Measurements from ENCODE around the gene CCDC15. TPM values are rescaled to one million over a fixed set of nuclear protein-coding genes. Genes with fewer than 3 reads are reported as not detected.

Gene CCDC15
- total and polyA plus RNA-seq, 2 of the 13 experiments (the other 11 are each of a cell fraction or from before 2014, with no cell fraction given) = 2.2 to 4.6 TPM

DNA sequence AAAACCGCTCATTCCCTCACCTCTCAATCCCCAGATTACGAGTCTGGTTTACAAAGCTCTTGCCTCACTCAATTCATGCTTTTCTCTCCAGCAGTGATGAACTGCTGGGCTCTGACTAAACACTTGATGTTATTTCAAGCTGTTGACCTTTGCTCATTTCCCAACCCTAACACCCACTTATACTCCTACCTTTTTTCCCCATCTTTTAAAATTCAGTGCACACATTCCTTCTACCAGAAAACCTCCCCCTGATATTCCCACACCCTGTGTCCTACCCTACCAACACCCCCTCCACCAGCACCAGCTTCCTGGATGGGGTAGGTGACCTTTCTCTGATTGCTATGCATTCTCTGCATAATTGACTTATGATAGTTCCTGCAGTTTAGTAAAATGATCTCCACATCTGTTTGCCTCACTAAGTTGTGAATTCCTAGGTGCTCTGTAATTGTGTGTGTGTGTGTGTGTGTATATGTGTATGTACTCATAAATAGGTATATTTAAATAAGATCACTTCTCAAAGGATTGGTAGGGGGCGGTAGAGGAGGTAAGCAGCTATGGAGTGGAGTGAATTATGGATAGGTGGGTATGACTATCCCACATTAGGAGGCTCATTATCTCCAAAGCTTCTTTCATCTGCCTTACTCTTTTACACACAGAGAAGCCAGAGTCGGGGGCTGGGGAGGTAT, 19.0 kb upstream of the CCDC15 start (continued):
- no peak for TF ChIP-seq SRY (CRISPR knock-in tag; IDR thresholded peaks at IDR 0.05)
- TF ChIP-seq TBX2 (CRISPR knock-in tag; IDR thresholded peaks at IDR 0.05; ENCODE audit: borderline replicate concordance) = peak; percentile 19; the same call in 1 of the 2 replicates
- TF ChIP-seq, protein P1, sequence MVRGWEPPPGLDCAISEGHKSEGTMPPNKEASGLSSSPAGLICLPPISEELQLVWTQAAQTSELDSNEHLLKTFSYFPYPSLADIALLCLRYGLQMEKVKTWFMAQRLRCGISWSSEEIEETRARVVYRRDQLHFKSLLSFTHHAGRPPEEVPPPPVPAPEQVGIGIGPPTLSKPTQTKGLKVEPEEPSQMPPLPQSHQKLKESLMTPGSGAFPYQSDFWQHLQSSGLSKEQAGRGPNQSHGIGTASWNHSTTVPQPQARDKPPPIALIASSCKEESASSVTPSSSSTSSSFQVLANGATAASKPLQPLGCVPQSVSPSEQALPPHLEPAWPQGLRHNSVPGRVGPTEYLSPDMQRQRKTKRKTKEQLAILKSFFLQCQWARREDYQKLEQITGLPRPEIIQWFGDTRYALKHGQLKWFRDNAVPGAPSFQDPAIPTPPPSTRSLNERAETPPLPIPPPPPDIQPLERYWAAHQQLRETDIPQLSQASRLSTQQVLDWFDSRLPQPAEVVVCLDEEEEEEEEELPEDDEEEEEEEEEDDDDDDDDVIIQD (CRISPR knock-in tag; IDR thresholded peaks at IDR 0.05; ENCODE audit: low read depth) = 0 out of 2 replicates have a peak, but pooled peaks have one; percentile 16
- TF ChIP-seq, protein P2, sequence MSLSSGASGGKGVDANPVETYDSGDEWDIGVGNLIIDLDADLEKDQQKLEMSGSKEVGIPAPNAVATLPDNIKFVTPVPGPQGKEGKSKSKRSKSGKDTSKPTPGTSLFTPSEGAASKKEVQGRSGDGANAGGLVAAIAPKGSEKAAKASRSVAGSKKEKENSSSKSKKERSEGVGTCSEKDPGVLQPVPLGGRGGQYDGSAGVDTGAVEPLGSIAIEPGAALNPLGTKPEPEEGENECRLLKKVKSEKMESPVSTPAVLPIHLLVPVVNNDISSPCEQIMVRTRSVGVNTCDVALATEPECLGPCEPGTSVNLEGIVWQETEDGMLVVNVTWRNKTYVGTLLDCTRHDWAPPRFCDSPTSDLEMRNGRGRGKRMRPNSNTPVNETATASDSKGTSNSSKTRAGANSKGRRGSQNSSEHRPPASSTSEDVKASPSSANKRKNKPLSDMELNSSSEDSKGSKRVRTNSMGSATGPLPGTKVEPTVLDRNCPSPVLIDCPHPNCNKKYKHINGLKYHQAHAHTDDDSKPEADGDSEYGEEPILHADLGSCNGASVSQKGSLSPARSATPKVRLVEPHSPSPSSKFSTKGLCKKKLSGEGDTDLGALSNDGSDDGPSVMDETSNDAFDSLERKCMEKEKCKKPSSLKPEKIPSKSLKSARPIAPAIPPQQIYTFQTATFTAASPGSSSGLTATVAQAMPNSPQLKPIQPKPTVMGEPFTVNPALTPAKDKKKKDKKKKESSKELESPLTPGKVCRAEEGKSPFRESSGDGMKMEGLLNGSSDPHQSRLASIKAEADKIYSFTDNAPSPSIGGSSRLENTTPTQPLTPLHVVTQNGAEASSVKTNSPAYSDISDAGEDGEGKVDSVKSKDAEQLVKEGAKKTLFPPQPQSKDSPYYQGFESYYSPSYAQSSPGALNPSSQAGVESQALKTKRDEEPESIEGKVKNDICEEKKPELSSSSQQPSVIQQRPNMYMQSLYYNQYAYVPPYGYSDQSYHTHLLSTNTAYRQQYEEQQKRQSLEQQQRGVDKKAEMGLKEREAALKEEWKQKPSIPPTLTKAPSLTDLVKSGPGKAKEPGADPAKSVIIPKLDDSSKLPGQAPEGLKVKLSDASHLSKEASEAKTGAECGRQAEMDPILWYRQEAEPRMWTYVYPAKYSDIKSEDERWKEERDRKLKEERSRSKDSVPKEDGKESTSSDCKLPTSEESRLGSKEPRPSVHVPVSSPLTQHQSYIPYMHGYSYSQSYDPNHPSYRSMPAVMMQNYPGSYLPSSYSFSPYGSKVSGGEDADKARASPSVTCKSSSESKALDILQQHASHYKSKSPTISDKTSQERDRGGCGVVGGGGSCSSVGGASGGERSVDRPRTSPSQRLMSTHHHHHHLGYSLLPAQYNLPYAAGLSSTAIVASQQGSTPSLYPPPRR (CRISPR knock-in tag; IDR thresholded peaks at IDR 0.05; ENCODE audit: borderline replicate concordance) = no peak
- TF ChIP-seq ZNF230 (CRISPR knock-in tag; IDR thresholded peaks at IDR 0.05) = no peak
- no peak for TF ChIP-seq KDM4B (CRISPR knock-in tag; IDR thresholded peaks at IDR 0.05)
- TF ChIP-seq NONO (IDR thresholded peaks at IDR 0.05) = no peak
- 0 out of 2 replicates have a peak, but pooled peaks have one; percentile 46 for TF ChIP-seq NONO (CRISPR knock-in tag; conservative IDR thresholded peaks at IDR 0.05)
- no peak for TF ChIP-seq FOXK2 (IDR thresholded peaks at IDR 0.05)
- TF ChIP-seq, protein P3, sequence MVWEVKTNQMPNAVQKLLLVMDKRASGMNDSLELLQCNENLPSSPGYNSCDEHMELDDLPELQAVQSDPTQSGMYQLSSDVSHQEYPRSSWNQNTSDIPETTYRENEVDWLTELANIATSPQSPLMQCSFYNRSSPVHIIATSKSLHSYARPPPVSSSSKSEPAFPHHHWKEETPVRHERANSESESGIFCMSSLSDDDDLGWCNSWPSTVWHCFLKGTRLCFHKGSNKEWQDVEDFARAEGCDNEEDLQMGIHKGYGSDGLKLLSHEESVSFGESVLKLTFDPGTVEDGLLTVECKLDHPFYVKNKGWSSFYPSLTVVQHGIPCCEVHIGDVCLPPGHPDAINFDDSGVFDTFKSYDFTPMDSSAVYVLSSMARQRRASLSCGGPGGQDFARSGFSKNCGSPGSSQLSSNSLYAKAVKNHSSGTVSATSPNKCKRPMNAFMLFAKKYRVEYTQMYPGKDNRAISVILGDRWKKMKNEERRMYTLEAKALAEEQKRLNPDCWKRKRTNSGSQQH (CRISPR knock-in tag; IDR thresholded peaks at IDR 0.05; ENCODE audit: low read depth) = no peak
- TF ChIP-seq, protein P4, sequence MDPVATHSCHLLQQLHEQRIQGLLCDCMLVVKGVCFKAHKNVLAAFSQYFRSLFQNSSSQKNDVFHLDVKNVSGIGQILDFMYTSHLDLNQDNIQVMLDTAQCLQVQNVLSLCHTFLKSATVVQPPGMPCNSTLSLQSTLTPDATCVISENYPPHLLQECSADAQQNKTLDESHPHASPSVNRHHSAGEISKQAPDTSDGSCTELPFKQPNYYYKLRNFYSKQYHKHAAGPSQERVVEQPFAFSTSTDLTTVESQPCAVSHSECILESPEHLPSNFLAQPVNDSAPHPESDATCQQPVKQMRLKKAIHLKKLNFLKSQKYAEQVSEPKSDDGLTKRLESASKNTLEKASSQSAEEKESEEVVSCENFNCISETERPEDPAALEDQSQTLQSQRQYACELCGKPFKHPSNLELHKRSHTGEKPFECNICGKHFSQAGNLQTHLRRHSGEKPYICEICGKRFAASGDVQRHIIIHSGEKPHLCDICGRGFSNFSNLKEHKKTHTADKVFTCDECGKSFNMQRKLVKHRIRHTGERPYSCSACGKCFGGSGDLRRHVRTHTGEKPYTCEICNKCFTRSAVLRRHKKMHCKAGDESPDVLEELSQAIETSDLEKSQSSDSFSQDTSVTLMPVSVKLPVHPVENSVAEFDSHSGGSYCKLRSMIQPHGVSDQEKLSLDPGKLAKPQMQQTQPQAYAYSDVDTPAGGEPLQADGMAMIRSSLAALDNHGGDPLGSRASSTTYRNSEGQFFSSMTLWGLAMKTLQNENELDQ (CRISPR knock-in tag; IDR thresholded peaks at IDR 0.05; ENCODE audit: borderline replicate concordance) = no peak
- TF ChIP-seq KDM2A (CRISPR knock-in tag; IDR thresholded peaks at IDR 0.05; ENCODE audit: borderline replicate concordance, low read depth) = no peak
- TF ChIP-seq KLF11 (CRISPR knock-in tag; IDR thresholded peaks at IDR 0.05) = no peak
- no peak for TF ChIP-seq SMAD1 (CRISPR knock-in tag; IDR thresholded peaks at IDR 0.05; ENCODE audit: borderline replicate concordance, low read depth)
- TF ChIP-seq TAF1 (CRISPR knock-in tag; IDR thresholded peaks at IDR 0.05) = no peak
- no peak for TF ChIP-seq KMT2B (CRISPR knock-in tag; IDR thresholded peaks at IDR 0.05)
- TF ChIP-seq SP5 (CRISPR knock-in tag; IDR thresholded peaks at IDR 0.05; ENCODE audit: borderline replicate concordance, low read depth) = no peak
- TF ChIP-seq DMAP1 (CRISPR knock-in tag; IDR thresholded peaks at IDR 0.05) = no peak

Data from HepG2 (cell line).